ENCODE results near the gene COX20. TPM values are rescaled to one million over a fixed set of nuclear protein-coding genes. Genes with fewer than 3 reads are reported as not detected.

The COX20 gene
- total RNA-seq, 1 experiment from 2014 or later: 55.0 TPM

DNA sequence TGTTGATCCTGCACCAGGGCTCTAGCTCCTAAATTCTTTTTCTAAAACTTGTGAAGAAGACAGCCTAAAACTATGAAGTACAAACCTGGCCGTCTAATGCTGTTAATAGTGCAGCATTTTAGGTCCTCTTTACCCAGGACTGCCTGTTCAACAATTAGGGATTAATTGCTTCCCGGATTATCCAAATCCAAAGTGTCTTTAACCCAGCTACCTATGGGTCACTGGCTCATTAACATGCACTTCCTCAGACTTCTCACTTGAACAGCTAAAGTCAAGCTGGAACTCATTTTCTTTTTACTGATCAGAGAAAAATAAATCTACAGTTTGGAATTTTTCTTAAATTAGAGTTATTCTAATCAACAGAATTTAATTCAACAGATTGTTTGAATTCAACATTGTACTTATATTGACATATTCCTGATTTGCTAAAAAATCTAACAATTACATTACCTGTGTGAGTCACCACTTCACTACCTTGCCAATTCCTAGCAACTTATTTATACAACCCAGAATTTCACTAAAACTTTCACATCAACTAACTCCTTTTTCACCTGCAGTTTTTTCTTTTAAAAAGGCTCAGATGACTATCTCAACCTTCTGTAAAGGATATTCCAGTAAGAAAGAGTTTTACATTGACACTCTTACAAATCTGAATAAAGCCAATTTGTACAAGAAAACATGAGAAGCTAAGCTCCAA is 25.6 kb downstream of the COX20 start:
- TF ChIP-seq TCF7L2 (IDR thresholded peaks at IDR 0.05; ENCODE audit: low read depth, low read length) (no peak), POLR2AphosphoS5 (IDR thresholded peaks at IDR 0.05; ENCODE audit: low read depth, low read length) (no peak), SIN3A (IDR thresholded peaks at IDR 0.05; ENCODE audit: borderline replicate concordance, insufficient read depth, low read depth, low read length) (no peak)
- TF ChIP-seq, protein P1, sequence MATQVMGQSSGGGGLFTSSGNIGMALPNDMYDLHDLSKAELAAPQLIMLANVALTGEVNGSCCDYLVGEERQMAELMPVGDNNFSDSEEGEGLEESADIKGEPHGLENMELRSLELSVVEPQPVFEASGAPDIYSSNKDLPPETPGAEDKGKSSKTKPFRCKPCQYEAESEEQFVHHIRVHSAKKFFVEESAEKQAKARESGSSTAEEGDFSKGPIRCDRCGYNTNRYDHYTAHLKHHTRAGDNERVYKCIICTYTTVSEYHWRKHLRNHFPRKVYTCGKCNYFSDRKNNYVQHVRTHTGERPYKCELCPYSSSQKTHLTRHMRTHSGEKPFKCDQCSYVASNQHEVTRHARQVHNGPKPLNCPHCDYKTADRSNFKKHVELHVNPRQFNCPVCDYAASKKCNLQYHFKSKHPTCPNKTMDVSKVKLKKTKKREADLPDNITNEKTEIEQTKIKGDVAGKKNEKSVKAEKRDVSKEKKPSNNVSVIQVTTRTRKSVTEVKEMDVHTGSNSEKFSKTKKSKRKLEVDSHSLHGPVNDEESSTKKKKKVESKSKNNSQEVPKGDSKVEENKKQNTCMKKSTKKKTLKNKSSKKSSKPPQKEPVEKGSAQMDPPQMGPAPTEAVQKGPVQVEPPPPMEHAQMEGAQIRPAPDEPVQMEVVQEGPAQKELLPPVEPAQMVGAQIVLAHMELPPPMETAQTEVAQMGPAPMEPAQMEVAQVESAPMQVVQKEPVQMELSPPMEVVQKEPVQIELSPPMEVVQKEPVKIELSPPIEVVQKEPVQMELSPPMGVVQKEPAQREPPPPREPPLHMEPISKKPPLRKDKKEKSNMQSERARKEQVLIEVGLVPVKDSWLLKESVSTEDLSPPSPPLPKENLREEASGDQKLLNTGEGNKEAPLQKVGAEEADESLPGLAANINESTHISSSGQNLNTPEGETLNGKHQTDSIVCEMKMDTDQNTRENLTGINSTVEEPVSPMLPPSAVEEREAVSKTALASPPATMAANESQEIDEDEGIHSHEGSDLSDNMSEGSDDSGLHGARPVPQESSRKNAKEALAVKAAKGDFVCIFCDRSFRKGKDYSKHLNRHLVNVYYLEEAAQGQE (IDR thresholded peaks at IDR 0.05; ENCODE audit: insufficient read depth in 1 of 2, low read depth in 2 of 2, low read length in 1 of 2): no peak
- TF ChIP-seq, protein P2, sequence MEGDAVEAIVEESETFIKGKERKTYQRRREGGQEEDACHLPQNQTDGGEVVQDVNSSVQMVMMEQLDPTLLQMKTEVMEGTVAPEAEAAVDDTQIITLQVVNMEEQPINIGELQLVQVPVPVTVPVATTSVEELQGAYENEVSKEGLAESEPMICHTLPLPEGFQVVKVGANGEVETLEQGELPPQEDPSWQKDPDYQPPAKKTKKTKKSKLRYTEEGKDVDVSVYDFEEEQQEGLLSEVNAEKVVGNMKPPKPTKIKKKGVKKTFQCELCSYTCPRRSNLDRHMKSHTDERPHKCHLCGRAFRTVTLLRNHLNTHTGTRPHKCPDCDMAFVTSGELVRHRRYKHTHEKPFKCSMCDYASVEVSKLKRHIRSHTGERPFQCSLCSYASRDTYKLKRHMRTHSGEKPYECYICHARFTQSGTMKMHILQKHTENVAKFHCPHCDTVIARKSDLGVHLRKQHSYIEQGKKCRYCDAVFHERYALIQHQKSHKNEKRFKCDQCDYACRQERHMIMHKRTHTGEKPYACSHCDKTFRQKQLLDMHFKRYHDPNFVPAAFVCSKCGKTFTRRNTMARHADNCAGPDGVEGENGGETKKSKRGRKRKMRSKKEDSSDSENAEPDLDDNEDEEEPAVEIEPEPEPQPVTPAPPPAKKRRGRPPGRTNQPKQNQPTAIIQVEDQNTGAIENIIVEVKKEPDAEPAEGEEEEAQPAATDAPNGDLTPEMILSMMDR (IDR thresholded peaks at IDR 0.05): no peak
- ATAC-seq (no peak), DNase-seq (ENCODE audit: low read depth, low spot score) (no peak)
- peak overlapping the region; percentile 75 for H3K27ac ChIP-seq (ENCODE audit: low read length)
- ChIA-PET POLR2A (interaction anchor here (0.6 kb wide), 1 partner anchor 26 kb away, joined by 11 read pairs; no protein-coding TSS in a partner anchor), CTCF (no interaction called here)
- intact Hi-C loops (cut with micrococcal nuclease; ENCODE audit: unreplicated experiment) (no loop called here), in situ Hi-C loops (cut with HindIII; ENCODE audit: low pct_unique_long_range_greater_than_20kb, low sequenced_read_pairs) (no loop called here)
- BruUV-seq (replicated peaks): no TSS peak
- no peaks in the 10 kb centered on the region for H3K27me3 ChIP-seq (ENCODE audit: control insufficient read depth, insufficient read depth, low read length)
- H3K4me3 ChIP-seq (ENCODE audit: low read depth in 2 of 2, low read length in 2 of 2): peak overlapping the region; percentile 77 to 84
- peaks cover 63% of the 10 kb centered on the region for H3K36me3 ChIP-seq (ENCODE audit: control insufficient read depth, insufficient read depth, low read length)
- peaks cover 40% of the 10 kb centered on the region for H3K4me1 ChIP-seq (ENCODE audit: control insufficient read depth, insufficient read depth, low read length)
- H3K9me3 ChIP-seq (ENCODE audit: control insufficient read depth, insufficient read depth, low read depth, low read length): no peaks in the 10 kb centered on the region

DNA sequence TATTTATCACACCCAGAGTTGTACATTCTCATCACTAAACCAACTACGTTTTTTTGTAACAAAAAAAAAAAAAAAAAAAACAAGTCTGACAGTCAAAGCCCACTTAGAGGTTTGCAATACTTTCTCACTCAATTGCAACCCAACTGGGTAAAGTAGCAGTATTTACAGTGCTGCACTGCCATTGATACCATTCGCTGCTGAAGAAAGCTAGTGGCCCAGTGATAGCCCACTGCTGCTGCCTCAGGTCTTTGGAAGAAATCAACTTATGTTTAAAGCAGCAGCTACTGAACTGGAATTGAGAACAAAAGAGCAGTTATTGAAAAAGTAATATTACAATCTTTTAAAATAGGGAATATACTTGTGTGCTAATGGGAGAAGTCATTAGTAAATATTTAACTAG is 26.2 kb downstream of the COX20 start:
- BruUV-seq (replicated peaks): TSS peak; percentile 69
- no peak for DNase-seq (ENCODE audit: low read depth, low spot score)
- peak overlapping the region; percentile 75 for H3K27ac ChIP-seq (ENCODE audit: low read length)
- no peak for ATAC-seq
- in situ Hi-C loops (cut with HindIII; ENCODE audit: low pct_unique_long_range_greater_than_20kb, low sequenced_read_pairs): no loop called here
- intact Hi-C loops (cut with micrococcal nuclease; ENCODE audit: unreplicated experiment): no loop called here
- H3K4me3 ChIP-seq (ENCODE audit: low read depth in 2 of 2, low read length in 2 of 2): peak overlapping the region; percentile 77 to 84
- H3K9me3 ChIP-seq (ENCODE audit: control insufficient read depth, insufficient read depth, low read depth, low read length): no peaks in the 10 kb centered on the region
- TF ChIP-seq SIN3A (IDR thresholded peaks at IDR 0.05; ENCODE audit: borderline replicate concordance, insufficient read depth, low read depth, low read length) (no peak), POLR2AphosphoS5 (IDR thresholded peaks at IDR 0.05; ENCODE audit: low read depth, low read length) (no peak)
- TF ChIP-seq, protein P2 (IDR thresholded peaks at IDR 0.05): no peak
- TF ChIP-seq, protein P1 (IDR thresholded peaks at IDR 0.05; ENCODE audit: insufficient read depth in 1 of 2, low read depth in 2 of 2, low read length in 1 of 2): no peak
- peaks cover 46% of the 10 kb centered on the region for H3K4me1 ChIP-seq (ENCODE audit: control insufficient read depth, insufficient read depth, low read length)
- ChIA-PET POLR2A (interaction anchor here (0.6 to 1.1 kb wide), 4 partner anchors 11 to 117 kb away, joined by 3 to 11 read pairs (median 8); no protein-coding TSS in a partner anchor), CTCF (interaction anchor here (0.8 kb wide), 1 partner anchor 180 kb away, joined by 4 read pairs; no protein-coding TSS in a partner anchor)
- no peaks in the 10 kb centered on the region for H3K27me3 ChIP-seq (ENCODE audit: control insufficient read depth, insufficient read depth, low read length)
- H3K36me3 ChIP-seq (ENCODE audit: control insufficient read depth, insufficient read depth, low read length): peaks cover 57% of the 10 kb centered on the region

Data from Panc1 (cell line).